ENCODE measurements around the gene SLC25A36.
"Not testable (repeated sequence)": the region's sequence is repeated elsewhere in the genome, so short reads cannot be mapped to it uniquely, and the experiment has no call there.

SLC25A36 gene

DNA sequence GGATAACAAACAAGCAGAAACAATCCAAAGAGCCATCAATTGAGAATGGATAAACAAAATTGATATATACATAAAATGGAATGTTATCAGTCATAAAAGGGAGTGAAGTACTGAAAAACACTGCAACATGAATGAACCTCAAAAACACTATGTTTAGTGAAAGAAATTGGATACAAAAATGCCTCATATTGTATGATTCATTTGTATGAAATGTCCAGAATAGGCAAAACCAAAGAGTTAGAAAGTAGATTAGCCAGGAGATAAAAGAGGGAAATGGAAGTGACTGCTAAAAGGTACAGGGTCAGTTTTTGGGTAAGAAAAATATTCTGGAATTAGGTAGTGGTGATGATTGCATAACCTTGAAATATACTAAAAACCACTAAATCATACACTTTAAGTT is 9.8 kb upstream of the SLC25A36 start:
- no peak for DNase-seq (ENCODE audit: low read depth, low spot score)

DNA sequence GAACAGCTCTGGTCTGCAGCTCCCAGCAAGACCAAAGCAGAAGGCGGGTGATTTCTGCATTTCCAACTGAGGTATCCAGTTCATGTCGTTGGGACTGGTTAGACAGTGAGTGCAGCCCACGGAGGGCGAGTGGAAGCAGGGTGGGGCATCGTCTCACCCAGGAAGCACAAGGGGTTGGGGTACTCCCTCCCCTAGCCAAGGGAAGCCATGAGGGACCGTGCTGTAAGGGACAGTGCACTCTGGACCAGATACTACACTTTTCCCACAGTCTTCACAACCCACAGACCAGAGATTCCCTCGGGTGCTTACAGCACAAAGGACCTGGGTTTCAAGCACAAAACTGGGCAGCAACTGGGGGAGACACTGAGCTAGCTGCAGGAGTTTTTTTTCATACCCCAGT is 8.5 kb upstream of the SLC25A36 start:
- DNase-seq (ENCODE audit: low read depth, low spot score), result no peak

DNA sequence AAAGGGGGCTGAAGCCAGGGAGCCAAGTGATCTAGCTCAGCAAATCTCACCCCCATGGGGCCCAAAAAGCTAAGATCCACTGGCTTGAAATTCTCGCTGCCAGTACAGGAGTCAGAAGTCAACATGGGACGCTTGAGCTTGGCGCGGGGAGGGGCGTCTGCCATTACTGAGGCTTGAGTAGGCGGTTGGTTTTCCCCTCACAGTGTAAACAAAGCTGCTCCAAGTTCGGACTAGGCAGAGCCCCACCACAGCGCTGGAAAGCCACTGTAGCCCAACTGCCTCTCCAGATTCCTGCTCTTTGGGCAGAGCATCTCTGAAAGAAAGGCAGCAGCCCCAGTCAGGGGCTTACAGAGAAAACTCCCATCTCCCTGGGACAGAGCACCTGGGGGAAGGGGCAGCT is 8.1 kb upstream of the SLC25A36 start:
- peak; percentile 35 for DNase-seq (ENCODE audit: low read depth, low spot score)

DNA sequence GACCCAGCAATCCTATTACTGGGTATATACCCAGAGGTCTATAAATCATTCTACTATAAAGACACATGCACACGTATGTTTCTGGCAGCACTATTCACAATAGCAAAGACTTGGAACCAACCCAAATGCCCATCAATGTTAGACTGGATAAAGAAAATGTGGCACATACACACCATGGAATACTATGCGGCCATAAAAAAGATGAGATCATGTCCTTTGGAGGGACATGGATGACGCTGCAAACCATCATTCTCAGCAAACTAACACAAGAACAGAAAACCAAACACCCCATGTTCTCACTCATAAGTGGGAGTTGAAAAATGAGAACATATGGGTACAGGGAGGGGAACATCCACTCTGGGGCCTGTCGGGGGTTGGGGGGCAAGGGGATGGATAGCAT is 2.3 kb upstream of the SLC25A36 start:
- DNase-seq (ENCODE audit: low read depth, low spot score), result not testable (repeated sequence)

DNA sequence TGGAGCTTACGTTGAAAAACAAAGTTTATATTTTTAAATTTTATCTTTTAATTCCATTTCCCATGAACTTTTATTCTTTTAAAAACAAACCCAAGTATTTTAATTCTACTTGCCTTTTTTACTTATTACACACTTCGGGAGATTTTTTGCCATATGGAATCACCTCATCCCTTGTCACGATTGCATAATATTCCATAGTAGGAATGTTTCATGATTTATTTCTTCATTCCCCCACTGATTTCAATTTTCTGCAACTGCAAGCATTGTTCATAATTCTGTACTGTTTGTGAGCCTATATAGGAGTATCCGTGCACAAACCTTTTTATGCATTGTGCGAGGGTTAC is 574 bp upstream of the SLC25A36 start:
- DNase-seq (ENCODE audit: low read depth, low spot score), result no peak

DNA sequence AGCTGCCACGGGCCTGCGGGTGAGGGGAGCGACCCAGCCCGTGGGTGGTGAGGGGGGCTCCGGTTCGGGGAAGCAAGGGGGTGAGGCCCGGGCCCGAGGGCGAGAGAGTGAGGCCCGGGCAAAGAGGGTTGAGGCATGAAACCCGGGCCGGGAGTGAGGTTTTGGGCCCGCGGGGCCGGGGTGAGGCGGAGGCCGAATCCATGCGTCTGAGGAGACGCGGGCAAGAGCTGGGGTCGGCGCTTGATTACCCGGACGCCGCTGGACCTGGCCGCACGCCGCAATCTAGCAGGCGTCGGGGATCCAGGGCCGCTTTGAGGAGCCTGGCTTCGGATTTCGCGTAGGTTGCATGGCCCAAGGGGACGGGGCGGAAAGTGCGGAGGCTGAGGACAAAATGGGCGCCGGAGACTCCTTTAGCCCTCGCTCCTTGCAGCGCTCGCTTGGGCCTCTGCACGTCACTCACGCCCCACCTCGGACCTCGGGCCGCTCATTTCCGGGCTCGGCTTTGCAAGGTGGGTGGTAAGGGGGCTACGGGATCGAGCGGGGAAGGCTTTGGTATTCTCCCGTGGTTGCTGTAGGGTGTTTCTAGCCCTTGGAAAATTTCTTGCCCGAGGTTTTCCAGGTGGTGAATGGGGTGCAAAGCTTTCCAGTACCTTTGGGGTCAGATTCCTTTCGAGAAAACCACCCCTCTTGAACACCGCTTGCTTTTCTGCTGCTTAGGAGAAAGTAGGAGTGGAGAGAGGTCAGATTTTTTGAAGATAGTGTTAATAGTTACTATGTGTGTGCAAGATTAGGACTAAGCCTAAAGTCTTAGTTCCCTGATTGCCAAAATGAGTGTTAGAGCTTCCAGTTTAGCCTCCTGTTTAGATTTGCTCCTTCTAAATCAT is 827 bp downstream of the SLC25A36 start:
- peak; percentile 88 for DNase-seq (ENCODE audit: low read depth, low spot score)

DNA sequence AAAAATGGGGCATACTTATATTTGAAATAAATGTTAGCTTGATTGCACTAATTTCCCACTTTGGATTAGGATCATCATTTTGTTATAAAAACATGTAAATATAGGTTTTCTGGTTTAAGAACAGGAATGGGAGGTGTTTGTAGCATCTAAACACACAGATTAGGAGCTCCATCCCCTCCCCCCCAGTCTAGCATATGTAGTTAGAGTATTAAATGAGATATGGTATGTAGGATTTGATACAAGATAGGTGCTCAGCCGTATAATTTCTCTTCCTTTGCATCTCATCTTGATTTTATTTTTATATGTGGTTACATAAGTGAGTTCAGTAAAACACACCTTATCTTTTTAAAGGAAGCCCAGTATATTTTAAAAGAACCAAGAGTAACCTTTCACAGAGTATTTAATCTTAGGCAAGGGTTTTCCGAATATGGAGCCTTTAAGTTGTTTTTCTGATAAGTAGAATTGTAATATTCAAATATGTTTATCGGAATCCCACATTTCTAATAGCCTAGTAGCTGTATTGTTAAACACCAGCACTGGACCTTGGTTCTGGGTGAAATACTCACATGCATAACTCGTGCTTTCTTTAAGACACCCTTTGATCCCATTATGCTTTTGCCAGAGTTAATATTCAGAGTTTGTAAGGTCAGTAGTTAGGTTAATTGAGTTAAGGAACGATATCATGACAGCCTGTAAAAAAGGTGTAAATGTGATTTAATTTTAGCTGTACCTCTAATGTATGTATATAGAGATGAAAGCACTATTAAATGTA is 2.3 kb downstream of the SLC25A36 start:
- DNase-seq (ENCODE audit: low read depth, low spot score), result no peak

DNA sequence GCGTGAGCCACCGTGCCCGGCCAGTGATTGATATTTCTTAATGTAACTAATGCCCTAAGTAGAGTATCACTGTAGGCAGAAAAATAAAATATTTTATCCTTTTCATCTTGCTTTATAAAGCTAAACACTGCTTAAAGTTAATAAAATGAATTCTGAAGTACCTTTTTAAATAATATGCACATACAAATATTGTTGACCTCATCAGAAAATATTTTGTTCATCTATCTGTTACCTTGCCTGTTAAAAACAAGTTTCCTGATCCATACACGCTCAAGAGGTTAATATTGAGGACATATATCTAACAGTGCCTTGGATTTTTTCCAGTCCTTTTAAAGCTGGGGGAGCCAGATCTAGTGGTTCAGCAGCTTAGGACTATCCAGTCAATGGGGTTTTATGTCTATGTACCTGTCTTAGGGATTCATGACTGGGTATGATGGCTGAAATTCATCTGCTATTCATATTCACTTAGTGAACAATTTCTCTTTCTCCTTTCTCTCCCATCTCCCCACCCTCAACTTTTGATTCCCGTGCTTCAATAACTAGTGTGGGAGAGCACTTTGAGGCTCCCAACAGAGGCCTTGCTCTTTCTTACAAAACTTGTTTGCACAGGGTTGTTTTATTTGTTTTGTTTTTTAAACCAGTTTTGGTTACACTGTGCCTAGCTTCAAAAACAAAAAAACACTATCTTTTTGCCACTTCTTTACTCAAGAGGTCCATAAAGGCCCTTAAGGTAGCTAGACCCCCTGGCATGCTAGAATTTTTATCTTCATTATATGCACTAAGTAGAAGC is 7.0 kb downstream of the SLC25A36 start:
- no peak for DNase-seq (ENCODE audit: low read depth, low spot score)

DNA sequence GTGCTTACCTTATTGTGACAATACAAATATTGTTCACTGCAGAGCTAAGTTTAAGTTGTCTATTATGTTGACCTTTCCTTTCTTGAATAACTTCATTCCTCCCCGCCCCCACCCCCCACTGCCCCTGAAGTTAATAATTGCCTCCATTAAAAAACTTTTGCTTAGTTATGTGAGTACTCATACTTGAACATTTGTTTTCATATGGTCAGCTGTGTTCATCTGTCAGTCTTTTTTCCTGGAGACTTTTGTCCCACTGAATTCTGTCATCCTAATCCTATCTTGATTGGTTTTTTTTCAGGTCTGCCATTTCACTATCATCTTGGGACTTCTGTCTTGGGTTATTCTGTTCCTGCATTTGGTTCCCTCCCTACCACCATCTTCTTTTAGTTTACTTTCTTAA is 8.5 kb downstream of the SLC25A36 start:
- no peak for DNase-seq (ENCODE audit: low read depth, low spot score)

DNA sequence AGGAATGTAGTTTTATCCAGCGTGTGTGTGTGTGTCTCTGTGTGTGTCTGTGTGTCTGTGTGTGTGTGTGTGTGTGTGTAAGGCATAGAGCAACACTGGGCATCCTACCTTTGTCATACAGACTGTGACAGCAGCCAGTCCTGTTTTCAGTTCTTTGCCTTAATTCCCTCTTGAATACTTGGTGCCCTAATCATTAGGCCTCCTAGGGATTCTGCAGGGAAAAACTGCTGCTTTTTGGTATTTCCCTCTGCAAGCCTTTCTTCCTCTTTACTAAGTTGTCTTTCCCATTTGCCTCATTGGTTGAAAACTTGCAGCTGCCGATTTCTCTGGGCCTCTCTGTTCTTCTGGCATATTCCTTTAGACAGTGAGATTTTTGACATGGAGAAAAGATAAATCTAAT is 9.2 kb downstream of the SLC25A36 start:
- no peak for DNase-seq (ENCODE audit: low read depth, low spot score)

DNA sequence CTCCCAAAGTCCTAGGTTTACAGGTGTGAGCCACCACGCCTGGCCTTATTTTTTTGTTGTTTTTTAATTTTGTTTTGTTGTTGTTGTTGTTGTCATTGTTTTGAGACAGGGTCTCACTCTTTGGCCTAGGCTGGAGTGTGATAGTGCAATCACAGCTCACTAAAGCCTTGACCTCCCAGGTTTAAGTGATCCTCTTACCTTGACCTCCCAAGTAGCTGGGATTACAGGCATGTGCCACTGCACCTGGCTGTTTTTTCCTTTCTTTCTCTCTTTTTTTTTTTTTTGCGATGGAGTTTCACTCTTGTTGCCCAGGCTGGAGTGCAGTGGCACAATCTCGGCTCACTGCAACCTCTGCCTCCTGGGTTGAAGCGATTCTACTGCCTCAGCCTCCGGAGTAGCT is 10.1 kb downstream of the SLC25A36 start:
- DNase-seq (ENCODE audit: low read depth, low spot score), result not testable (repeated sequence)

DNA sequence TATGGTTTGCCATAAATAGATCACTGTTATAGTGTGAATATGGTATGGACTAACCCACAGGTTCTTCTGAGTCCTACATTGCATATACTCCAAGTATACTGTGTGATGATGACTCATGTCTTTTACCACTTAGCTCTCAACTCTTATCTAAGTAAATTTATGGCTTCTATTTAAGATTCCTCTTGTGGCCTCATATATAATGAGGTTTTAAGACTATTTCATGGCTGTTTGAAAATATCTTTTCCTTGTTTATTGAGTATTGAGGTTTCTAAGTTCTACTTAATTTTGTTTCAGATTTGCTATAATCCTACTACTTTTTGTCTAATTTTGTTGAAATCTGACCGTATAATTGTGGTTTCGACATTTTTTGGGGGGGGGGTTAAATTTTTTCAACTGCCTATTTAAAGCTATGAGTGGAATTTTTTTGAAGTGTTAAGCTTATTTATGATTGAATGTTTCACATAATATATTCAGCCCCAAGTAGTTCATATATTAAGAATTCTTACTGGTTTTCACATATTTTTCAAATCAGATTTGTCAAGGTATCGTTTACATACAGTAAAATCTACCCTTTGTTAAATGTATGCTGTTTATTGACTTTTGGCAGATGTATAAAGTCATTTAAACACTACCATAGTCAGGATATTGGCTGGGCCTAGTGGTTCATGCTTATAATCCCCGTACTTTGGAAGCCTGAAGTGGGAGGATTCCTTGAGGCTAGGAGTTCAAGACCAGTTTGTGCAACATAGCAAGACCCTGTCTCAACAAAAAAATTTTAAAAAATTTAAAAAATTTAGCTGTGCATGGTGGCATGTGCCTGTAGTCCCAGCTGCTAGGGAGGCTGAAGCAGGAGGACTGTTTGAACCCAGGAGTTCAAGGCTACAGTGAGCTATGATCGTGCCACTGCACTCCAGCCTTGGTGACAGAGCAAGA is 11.7 kb downstream of the SLC25A36 start:
- no peak for DNase-seq (ENCODE audit: low read depth, low spot score)

DNA sequence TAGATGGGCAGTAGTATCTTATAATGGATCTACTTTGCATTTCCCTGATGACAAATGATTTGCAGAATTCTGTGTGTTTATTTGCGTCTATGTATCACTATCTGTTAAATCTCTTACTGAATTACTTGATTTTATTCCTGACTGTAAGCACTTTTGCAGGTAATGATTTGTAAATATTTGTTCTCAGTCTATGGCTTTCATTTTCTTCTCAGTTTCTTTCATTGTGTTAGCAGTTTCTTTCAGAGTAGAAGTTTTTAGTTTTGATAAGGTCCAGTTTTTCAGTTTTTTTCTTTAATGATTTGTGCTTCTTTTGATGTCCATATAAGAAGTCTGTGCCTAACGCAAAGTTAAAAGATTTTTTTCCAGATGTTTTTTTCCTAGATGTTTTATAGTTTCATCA is 12.9 kb downstream of the SLC25A36 start:
- DNase-seq (ENCODE audit: low read depth, low spot score), result no peak

DNA sequence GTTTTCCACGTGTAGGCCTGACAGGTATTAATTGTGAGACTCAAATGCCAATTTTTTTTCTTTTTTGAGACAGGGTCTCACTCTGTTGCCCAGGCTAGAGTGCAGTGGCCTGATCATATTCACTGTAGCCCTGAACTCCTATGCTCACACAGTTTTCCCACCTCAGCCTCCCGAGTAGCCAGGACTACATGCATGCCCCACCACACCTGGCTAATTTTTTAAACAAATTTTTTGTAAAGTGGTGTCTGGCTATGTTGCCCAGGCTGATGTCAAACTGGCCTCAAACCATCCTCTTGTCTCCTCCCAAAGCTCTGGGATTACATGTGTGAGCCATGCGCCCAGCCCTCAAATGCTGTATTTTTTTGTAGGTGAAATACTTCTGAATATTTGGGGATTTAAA is 14.0 kb downstream of the SLC25A36 start:
- no peak for DNase-seq (ENCODE audit: low read depth, low spot score)

DNA sequence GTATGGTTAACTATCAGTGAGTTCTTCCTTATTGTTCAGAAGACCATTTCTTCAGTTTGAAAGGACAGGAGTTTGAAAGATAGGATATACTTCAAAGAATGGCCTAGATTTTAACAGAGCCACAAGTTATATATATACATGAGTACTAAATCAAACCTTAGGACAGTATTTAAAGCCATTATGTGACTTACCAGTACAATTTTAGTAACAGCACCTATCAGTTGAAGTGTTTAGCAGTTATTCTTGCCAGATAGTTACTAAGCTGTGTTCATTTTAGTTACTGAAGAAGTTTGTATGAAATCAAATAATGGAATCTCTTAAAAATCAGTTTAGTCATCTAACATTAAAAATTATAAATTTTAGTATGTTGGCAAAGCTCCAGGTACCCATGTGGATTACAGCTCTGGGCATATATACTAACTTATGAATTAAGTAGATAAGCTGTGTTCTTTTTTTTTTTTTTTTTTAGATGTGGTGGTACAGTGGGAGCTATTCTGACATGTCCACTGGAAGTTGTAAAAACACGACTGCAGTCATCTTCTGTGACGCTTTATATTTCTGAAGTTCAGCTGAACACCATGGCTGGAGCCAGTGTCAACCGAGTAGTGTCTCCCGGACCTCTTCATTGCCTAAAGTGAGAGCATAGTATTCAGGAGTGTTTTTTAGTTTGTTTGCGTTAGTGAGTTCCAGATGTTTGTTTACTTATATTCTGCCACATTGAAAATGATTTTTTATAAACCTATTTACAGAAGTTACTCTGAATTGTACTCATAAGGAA is 14.6 kb downstream of the SLC25A36 start:
- no peak for DNase-seq (ENCODE audit: low read depth, low spot score)

DNA sequence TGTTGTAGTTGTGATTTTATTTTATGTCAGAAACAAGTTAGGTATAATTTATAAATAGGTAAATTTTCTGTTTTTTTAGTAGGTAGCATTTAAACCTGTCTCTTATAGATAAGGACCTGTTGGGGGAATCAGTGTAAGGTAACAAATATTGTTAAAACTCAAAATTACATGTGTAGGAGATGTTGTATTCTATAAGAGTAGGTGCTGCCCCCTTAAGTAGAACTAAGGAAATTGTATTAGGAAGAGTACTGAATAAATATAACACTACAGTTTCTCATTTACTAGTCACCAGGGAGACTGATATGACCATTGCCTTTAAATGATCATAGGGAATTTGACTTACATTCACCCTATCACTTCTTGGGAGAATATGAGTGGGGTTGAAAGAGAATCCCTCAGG is 31.2 kb downstream of the SLC25A36 start:
- no peak for DNase-seq (ENCODE audit: low read depth, low spot score)

DNA sequence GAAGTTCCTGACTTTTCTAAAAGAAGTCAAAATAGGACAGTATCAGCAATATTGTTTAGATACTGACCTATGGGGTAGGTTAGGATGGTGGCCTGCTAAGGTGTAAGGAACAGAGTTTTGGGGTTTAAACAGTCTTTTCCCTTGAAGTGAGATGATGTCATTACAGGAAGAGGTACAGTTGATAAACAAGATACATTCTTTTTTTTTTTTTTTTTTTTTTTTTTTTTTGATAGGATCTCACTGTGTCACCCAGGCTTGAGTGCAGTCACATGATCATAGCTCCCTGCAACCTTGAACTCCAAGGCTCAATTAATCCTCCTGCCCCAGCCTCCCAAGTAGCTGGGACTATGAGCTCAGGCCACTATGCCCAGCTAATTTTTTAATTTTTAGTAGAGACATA is 33.3 kb downstream of the SLC25A36 start:
- no peak for DNase-seq (ENCODE audit: low read depth, low spot score)

DNA sequence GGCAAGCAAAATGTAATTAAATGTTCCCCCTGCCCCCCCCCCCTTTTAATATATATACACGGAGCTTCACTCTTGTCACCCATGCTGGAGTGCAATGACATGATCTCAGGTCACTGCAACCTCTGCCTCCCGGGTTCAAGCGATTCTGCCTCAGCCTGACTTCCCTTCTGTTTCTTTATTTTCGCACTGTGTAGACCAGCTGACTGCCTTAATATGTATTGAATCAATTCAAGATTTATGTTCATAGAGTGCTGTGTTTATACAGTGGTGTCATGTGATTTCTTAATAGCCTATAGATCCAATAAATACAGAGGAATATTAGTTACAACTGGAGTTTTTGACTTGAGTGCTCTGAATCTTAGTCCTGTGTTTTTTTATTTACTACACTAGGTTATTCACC is 39.0 kb downstream of the SLC25A36 start:
- DNase-seq (ENCODE audit: low read depth, low spot score), result no peak

DNA sequence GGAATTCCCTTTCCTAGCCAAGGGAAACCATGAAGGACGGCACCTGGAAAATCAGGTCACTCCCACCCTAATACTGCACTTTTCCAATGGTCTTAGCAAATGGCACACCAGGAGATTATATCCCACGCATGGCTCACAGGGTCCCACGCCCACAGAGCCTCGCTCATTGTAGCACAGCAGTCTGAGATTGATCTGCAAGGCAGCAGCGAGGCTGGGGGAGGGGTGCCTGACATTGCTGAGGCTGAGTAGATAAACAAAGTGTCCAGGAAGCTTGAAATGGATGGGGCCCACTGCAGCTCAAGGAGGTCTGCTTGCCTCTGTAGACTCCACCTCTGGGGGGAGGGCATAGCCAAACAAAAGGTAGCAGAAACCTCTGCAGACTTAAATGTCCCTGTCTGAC is 46.2 kb downstream of the SLC25A36 start:
- DNase-seq (ENCODE audit: low read depth, low spot score), result not testable (repeated sequence)

DNA sequence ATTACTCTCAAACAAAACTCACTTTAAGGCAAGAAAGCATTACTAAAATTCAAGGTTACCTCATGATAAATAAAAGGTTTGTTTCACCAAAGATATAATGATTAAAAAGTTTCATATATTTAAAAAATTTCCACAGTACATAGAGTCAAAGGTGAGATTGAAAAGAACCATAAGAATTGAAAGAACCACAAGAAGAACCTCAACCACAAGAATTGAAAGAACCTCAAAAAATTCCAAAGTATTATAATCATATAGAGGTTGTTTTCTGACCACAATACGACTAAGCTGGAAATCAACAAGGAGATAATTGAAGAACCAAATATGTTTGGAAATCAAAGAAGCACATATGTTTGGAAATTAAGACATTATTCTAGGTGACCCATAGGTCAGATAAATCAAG is 52.7 kb downstream of the SLC25A36 start:
- DNase-seq (ENCODE audit: low read depth, low spot score), result no peak

Data from ELF-1 (cell line).